NT2/D1 (cell line): ENCODE data around the gene MVD.

Experiments used
- DNase-seq: peaks from one replicate; pipeline ENCODE4 v3.0.0-alpha.2; 2011; ENCODE audit warnings: low read depth, low spot score
- H3K27me3 ChIP-seq: 2 replicates; pipeline ENCODE4 v1.6.0; 2011; ENCODE audit warnings: mild to moderate bottlenecking; ENCODE audit not compliant: insufficient read length, insufficient read depth
- H3K36me3 ChIP-seq: 2 replicates; pipeline ENCODE4 v1.6.1; 2011; ENCODE audit warnings: mild to moderate bottlenecking, low read length, mixed read lengths; ENCODE audit not compliant: insufficient read depth, insufficient read length
- H3K4me1 ChIP-seq: 2 replicates; pipeline ENCODE4 v1.5.1; 2011; ENCODE audit not compliant: insufficient read depth, insufficient read length
- H3K4me3 ChIP-seq: 2 replicates; pipeline ENCODE4 v1.5.1; 2011; ENCODE audit warnings: low read depth; ENCODE audit not compliant: insufficient read length
- H3K9ac ChIP-seq: 2 replicates; pipeline ENCODE4 v1.6.0; 2011; ENCODE audit warnings: low read depth; ENCODE audit not compliant: insufficient read length
- H3K9me3 ChIP-seq: 2 replicates; pipeline ENCODE4 v1.5.1; 2011; ENCODE audit warnings: mild to moderate bottlenecking, low read length; ENCODE audit not compliant: insufficient read depth
- SUZ12 ChIP-seq: IDR thresholded peaks from 2 replicates; pipeline ENCODE4 v1.6.1; 2011; ENCODE audit not compliant: insufficient read length, insufficient read depth; ENCODE audit errors: extremely low read depth
- YY1 ChIP-seq: IDR thresholded peaks from 2 replicates; pipeline ENCODE4 v1.6.1; 2011; ENCODE audit not compliant: insufficient read length, insufficient read depth
- ZNF274 ChIP-seq: IDR thresholded peaks from 2 replicates; pipeline ENCODE4 v1.6.1; 2011; ENCODE audit warnings: mild to moderate bottlenecking, low read depth, low read length

MVD gene

GRCh38 chr16:88700322-88700635 is 37.4 kb upstream of the MVD start:
- H3K27me3 ChIP-seq = peaks cover 5% of the 10 kb centered on the region
- TF ChIP-seq ZNF274 (no peak), SUZ12 (no peak), YY1 (no peak)
- no peak overlapping the region for H3K4me3 ChIP-seq
- no peaks in the 10 kb centered on the region for H3K9me3 ChIP-seq
- DNase-seq = no peak
- no peak overlapping the region for H3K9ac ChIP-seq
- peaks cover 16% of the 10 kb centered on the region for H3K4me1 ChIP-seq
- peaks cover 73% of the 10 kb centered on the region for H3K36me3 ChIP-seq

GRCh38 chr16:88699180-88699579 is 36.3 kb upstream of the MVD start:
- Histone ChIP-seq H3K9ac (no peak overlapping the region), H3K4me1 (peaks cover 11% of the 10 kb centered on the region), H3K36me3 (peaks cover 78% of the 10 kb centered on the region), H3K27me3 (no peaks in the 10 kb centered on the region), H3K9me3 (no peaks in the 10 kb centered on the region), H3K4me3 (no peak overlapping the region)
- TF ChIP-seq ZNF274 (no peak), YY1 (no peak), SUZ12 (no peak)
- DNase-seq = no peak

GRCh38 chr16:88698646-88699045 is 35.8 kb upstream of the MVD start:
- H3K4me1 ChIP-seq = peaks cover 8% of the 10 kb centered on the region
- TF ChIP-seq YY1 = no peak
- no peak for TF ChIP-seq ZNF274
- H3K36me3 ChIP-seq = peaks cover 78% of the 10 kb centered on the region
- DNase-seq = no peak
- H3K27me3 ChIP-seq = no peaks in the 10 kb centered on the region
- no peaks in the 10 kb centered on the region for H3K9me3 ChIP-seq
- no peak overlapping the region for H3K4me3 ChIP-seq
- H3K9ac ChIP-seq = no peak overlapping the region

- Histone ChIP-seq H3K9me3 (no peaks in the 10 kb centered on the region), H3K4me1 (peaks cover 7% of the 10 kb centered on the region), H3K36me3 (peaks cover 78% of the 10 kb centered on the region), H3K4me3 (no peak overlapping the region), H3K9ac (no peak overlapping the region), H3K27me3 (no peaks in the 10 kb centered on the region)
- TF ChIP-seq ZNF274 = no peak
- TF ChIP-seq YY1 = no peak
- TF ChIP-seq SUZ12 = no peak
- DNase-seq = no peak
These were observed 35.1 kb upstream of the MVD start for GRCh38 chr16:88697831-88698615.

DNA sequence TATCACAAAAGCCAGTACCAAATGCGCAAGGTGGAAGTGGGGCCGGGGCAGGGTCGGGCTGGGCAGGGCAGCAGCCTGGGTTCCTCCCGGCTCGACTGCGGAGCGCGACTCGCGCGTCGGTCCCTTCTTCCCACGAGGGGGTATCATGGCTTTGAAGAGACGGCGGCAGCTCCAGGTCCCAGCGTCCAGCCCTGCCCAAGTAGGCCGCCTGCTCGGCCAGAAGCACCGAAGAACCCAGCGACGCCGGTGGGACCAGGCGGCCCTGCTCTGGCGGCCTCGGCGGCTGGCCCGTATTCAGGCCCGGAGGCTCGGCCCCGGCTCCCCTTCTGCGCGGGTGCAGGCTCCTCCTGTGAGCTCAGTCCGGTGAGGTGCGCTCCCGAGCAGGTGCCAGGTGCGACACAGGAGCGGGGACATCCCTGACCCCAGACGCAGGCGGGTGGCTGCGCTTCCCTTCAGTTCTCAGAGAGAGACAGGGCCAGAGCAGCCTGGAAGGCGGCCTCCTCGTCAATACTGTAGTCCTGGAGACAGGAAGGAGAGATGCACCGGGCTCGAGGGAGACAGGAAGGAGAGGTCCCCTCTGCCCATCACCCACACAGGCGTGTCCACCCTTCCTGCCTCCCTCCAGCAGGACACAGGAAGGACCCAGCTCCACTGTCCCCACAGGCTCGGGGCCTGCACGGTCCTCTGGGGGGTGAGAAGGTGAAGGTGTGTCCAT is 34.4 kb upstream of the MVD start:
- DNase-seq = no peak
- Histone ChIP-seq H3K36me3 (peaks cover 70% of the 10 kb centered on the region), H3K4me3 (no peak overlapping the region), H3K9ac (no peak overlapping the region), H3K9me3 (no peaks in the 10 kb centered on the region), H3K27me3 (no peaks in the 10 kb centered on the region), H3K4me1 (peaks cover 7% of the 10 kb centered on the region)
- TF ChIP-seq YY1 = no peak
- no peak for TF ChIP-seq SUZ12
- TF ChIP-seq ZNF274 = no peak

DNA sequence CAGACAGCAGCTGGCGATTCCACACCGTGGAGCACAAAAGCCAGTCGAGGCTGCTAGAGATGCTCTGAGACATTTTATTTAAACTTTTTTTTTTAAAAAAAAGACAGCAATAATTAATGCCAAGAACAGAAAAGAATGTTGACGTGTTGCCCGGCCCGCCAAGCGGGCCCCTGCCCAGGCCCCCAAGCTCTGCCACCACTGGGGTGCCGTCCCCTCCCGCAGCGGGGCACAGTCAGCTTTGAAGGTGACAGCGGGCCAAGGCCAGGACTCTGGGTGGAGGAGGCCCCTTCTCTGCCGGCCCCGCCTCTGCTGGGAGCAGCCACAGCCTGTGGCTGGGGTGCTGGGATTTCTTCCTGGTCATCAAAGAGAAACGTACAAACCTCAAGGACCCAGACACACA is 33.5 kb upstream of the MVD start:
- no peak overlapping the region for H3K4me3 ChIP-seq
- TF ChIP-seq YY1 (no peak), SUZ12 (no peak), ZNF274 (no peak)
- H3K9me3 ChIP-seq = no peaks in the 10 kb centered on the region
- peaks cover 63% of the 10 kb centered on the region for H3K36me3 ChIP-seq
- no peak for DNase-seq
- peaks cover 5% of the 10 kb centered on the region for H3K4me1 ChIP-seq
- no peak overlapping the region for H3K9ac ChIP-seq
- H3K27me3 ChIP-seq = no peaks in the 10 kb centered on the region

- peaks cover 3% of the 10 kb centered on the region for H3K27me3 ChIP-seq
- no peak overlapping the region for H3K4me3 ChIP-seq
- no peaks in the 10 kb centered on the region for H3K9me3 ChIP-seq
- DNase-seq = no peak
- no peak for TF ChIP-seq YY1
- TF ChIP-seq SUZ12 = no peak
- TF ChIP-seq ZNF274 = no peak
- H3K36me3 ChIP-seq = peaks cover 59% of the 10 kb centered on the region
- peaks cover 6% of the 10 kb centered on the region for H3K4me1 ChIP-seq
- no peak overlapping the region for H3K9ac ChIP-seq
These were observed 32.9 kb upstream of the MVD start for GRCh38 chr16:88695753-88696152.
